Astrocyte of the cerebellum (primary cell): ENCODE data around the gene PCP4.

ENCODE experiments used
- DNase-seq: peaks from one replicate; pipeline ENCODE4 v3.0.0-alpha.2; 2011; ENCODE audit warnings: low read depth
- H3K4me3 ChIP-seq: 2 replicates; pipeline ENCODE4 v1.5.1; 2011; ENCODE audit warnings: mild to moderate bottlenecking, low read depth, low read length, moderate library complexity
- CTCF ChIP-seq: IDR thresholded peaks from 2 replicates; pipeline ENCODE4 v1.5.1; 2012; ENCODE audit warnings: low read length, low read depth, moderate library complexity, mild to moderate bottlenecking; ENCODE audit errors: missing control alignments
- in situ Hi-C: cut with HindIII; loops from 2 replicates; pipeline ENCODE4 v1.10.0; 2017; ENCODE audit warnings: low sequenced_read_pairs

PCP4 gene

GRCh38 chr21:39840373-39841097 lies 26.7 kb upstream of the PCP4 start:
- in situ Hi-C loops, result no loop called here
- H3K4me3 ChIP-seq, result no peak overlapping the region
- TF ChIP-seq CTCF, result no peak
- no peak for DNase-seq

- in situ Hi-C loops, result no loop called here
- TF ChIP-seq CTCF, result no peak
- DNase-seq, result no peak
- H3K4me3 ChIP-seq, result no peak overlapping the region
Observed at GRCh38 chr21:39842741-39843459, 24.3 kb upstream of the PCP4 start.

GRCh38 chr21:39843483-39843882 lies 23.8 kb upstream of the PCP4 start:
- DNase-seq, result no peak
- in situ Hi-C loops, result no loop called here
- no peak for TF ChIP-seq CTCF
- H3K4me3 ChIP-seq, result no peak overlapping the region

- in situ Hi-C loops, result no loop called here
Observed at GRCh38 chr21:39843916-39844315, 23.3 kb upstream of the PCP4 start.

GRCh38 chr21:39845571-39846130 lies 21.6 kb upstream of the PCP4 start:
- no peak for TF ChIP-seq CTCF
- no peak overlapping the region for H3K4me3 ChIP-seq
- in situ Hi-C loops, result no loop called here
- peak; percentile 93 for DNase-seq

More at GRCh38 chr21:39843916-39844315, 23.3 kb upstream of the PCP4 start:
- no peak for DNase-seq
- no peak overlapping the region for H3K4me3 ChIP-seq
- no peak for TF ChIP-seq CTCF

GRCh38 chr21:39847877-39848276 lies 19.4 kb upstream of the PCP4 start:
- H3K4me3 ChIP-seq, result no peak overlapping the region
- DNase-seq, result no peak
- no peak for TF ChIP-seq CTCF
- in situ Hi-C loops, result no loop called here
